ENCODE measurements around the gene MAFF.
A peak's percentile ranks its signal among the peaks of the same experiment; 100 is the strongest.

The MAFF gene

DNA sequence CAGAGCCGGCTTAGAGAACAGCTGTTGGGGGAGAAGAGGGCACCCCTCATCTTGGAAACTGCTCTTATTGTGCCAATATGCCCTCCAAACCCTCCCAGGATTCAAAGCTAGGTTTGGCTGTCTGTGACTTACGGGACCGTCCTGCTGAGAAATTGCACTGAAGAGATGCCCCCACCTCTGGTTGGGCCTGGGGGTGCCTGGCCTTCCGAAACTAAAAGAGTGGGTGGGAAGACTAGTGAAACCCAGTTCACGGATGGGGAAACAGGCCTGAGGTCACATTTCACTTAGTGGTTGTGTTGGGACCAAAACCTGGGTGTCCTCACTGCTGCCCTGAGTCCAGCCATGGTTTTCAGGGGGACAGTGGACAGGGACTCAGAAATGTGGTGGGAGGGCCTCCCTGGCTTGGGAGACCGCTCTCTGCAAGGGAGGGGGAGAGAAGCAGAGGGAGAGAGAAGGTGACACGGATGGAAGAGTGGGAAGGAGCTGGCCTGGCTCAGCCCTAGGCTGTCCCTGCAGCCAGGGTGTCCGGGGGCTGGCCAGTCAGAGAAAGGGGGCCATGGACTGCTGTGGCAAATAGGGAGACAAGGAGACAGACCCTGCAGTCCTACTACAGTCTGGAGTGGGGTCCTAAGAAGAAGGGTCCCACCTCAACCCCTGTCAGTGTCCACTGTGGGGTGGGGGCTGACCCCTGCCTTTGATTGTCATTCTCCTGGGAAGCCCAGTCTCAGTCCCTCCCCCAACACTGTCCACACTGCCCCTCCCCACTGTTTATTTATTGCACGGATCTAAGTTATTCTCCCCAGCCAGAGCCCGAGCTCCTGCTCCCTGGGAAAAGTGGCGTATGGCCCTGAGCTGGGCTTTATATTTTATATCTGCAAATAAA, 13.6 kb downstream of the MAFF start:
- no peaks in the 10 kb centered on the region for H3K9me3 ChIP-seq (ENCODE audit: severe bottlenecking)
- no peaks in the 10 kb centered on the region for H3K27me3 ChIP-seq (ENCODE audit: insufficient read depth, poor library complexity, severe bottlenecking)
- DNase-seq (ENCODE audit: low spot score) (no peak), ATAC-seq (ENCODE audit: low read depth) (no peak)
- H3K36me3 ChIP-seq (ENCODE audit: low read depth), result peaks cover 32% of the 10 kb centered on the region
- TF ChIP-seq CTCF (IDR thresholded peaks at IDR 0.05; ENCODE audit: poor library complexity, severe bottlenecking), result no peak
- peaks cover 22% of the 10 kb centered on the region for H3K4me1 ChIP-seq (ENCODE audit: insufficient read depth, poor library complexity, severe bottlenecking)
- H3K27ac ChIP-seq (ENCODE audit: poor library complexity, severe bottlenecking), result no peak overlapping the region
- no peak overlapping the region for H3K4me3 ChIP-seq (ENCODE audit: severe bottlenecking)

GRCh38 chr22:38218661-38219622, 17.1 kb downstream of the MAFF start:
- Histone ChIP-seq H3K9me3 (ENCODE audit: severe bottlenecking) (no peaks in the 10 kb centered on the region), H3K36me3 (ENCODE audit: low read depth) (peaks cover 26% of the 10 kb centered on the region), H3K27me3 (ENCODE audit: insufficient read depth, poor library complexity, severe bottlenecking) (no peaks in the 10 kb centered on the region), H3K4me1 (ENCODE audit: insufficient read depth, poor library complexity, severe bottlenecking) (peaks cover 33% of the 10 kb centered on the region), H3K27ac (ENCODE audit: poor library complexity, severe bottlenecking) (peak overlapping the region; percentile 91), H3K4me3 (ENCODE audit: severe bottlenecking) (no peak overlapping the region)
- no peak for TF ChIP-seq CTCF (IDR thresholded peaks at IDR 0.05; ENCODE audit: poor library complexity, severe bottlenecking)
- ATAC-seq (ENCODE audit: low read depth) (peak; percentile 77), DNase-seq (ENCODE audit: low spot score) (peak; percentile 92)

DNA sequence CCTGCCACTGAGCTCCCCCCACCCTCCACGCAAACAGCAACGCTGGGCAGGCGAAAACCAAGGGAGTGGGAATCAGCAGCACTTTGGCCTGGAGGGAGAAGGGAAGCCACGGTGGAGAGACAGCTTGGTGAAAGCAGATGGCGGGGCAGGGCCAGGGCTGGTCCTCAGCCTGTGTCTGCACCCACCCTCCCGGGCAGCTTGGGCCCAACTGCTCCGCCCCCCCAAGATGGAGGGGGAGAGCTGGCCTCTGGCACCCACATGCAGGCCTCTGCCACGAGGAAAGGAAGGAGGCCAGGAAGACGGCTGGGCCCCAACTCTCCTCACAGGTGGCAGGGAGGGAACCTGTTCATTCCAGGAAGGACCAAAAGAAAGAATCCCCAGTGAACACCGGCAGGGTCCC, 17.8 kb downstream of the MAFF start:
- no peak for DNase-seq (ENCODE audit: low spot score)
- no peak for TF ChIP-seq CTCF (IDR thresholded peaks at IDR 0.05; ENCODE audit: poor library complexity, severe bottlenecking)

DNA sequence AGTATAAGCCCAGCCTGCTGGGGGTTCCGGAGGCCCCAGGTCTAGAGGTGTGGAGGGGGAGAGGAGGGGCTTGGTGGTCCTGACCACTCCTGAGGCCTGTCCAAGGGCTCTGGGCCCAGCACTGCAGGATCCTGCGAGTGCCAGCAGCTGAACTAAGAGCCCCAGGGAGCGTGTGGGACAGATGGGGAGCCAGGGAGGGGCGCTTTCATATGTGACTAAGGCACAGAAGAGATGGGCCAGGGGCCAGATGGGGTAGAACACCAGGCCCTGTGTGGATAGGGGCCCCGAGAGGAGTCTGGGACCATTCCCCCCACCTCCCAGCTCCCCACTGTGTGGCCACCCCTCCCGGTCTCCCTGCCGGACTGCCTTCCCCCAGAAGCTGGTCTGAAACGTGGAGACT, 18.4 kb downstream of the MAFF start:
- DNase-seq (ENCODE audit: low spot score), result no peak

More for the DNA sequence above, 17.8 kb downstream of the MAFF start:
- Histone ChIP-seq H3K27ac (ENCODE audit: poor library complexity, severe bottlenecking) (peak overlapping the region; percentile 91), H3K27me3 (ENCODE audit: insufficient read depth, poor library complexity, severe bottlenecking) (no peaks in the 10 kb centered on the region), H3K9me3 (ENCODE audit: severe bottlenecking) (no peaks in the 10 kb centered on the region), H3K36me3 (ENCODE audit: low read depth) (peaks cover 28% of the 10 kb centered on the region), H3K4me3 (ENCODE audit: severe bottlenecking) (no peak overlapping the region), H3K4me1 (ENCODE audit: insufficient read depth, poor library complexity, severe bottlenecking) (peaks cover 33% of the 10 kb centered on the region)
- no peak for ATAC-seq (ENCODE audit: low read depth)

More for the DNA sequence above, 18.4 kb downstream of the MAFF start:
- peaks cover 33% of the 10 kb centered on the region for H3K4me1 ChIP-seq (ENCODE audit: insufficient read depth, poor library complexity, severe bottlenecking)
- no peaks in the 10 kb centered on the region for H3K27me3 ChIP-seq (ENCODE audit: insufficient read depth, poor library complexity, severe bottlenecking)
- peaks cover 27% of the 10 kb centered on the region for H3K36me3 ChIP-seq (ENCODE audit: low read depth)
- peak overlapping the region; percentile 91 for H3K27ac ChIP-seq (ENCODE audit: poor library complexity, severe bottlenecking)
- H3K4me3 ChIP-seq (ENCODE audit: severe bottlenecking), result no peak overlapping the region
- no peak for TF ChIP-seq CTCF (IDR thresholded peaks at IDR 0.05; ENCODE audit: poor library complexity, severe bottlenecking)
- ATAC-seq (ENCODE audit: low read depth), result no peak
- H3K9me3 ChIP-seq (ENCODE audit: severe bottlenecking), result no peaks in the 10 kb centered on the region
